GM18873 (cell line): ENCODE results near the gene GAS2.

Experiments
- ATAC-seq: cut with Tn5 transposase; IDR thresholded peaks from one replicate; pipeline ENCODE4 v1.9.1; 2021; ENCODE audit warnings: mild to moderate bottlenecking, moderate library complexity, moderate number of reproducible peaks; ENCODE audit not compliant: unreplicated experiment, low FRiP score

The GAS2 gene

GRCh38 chr11:22670830-22671229, 4.4 kb downstream of the GAS2 start:
- peak; percentile 41 for ATAC-seq

- no peak for ATAC-seq
Measured at GRCh38 chr11:22671751-22672150, 5.3 kb downstream of the GAS2 start.

DNA sequence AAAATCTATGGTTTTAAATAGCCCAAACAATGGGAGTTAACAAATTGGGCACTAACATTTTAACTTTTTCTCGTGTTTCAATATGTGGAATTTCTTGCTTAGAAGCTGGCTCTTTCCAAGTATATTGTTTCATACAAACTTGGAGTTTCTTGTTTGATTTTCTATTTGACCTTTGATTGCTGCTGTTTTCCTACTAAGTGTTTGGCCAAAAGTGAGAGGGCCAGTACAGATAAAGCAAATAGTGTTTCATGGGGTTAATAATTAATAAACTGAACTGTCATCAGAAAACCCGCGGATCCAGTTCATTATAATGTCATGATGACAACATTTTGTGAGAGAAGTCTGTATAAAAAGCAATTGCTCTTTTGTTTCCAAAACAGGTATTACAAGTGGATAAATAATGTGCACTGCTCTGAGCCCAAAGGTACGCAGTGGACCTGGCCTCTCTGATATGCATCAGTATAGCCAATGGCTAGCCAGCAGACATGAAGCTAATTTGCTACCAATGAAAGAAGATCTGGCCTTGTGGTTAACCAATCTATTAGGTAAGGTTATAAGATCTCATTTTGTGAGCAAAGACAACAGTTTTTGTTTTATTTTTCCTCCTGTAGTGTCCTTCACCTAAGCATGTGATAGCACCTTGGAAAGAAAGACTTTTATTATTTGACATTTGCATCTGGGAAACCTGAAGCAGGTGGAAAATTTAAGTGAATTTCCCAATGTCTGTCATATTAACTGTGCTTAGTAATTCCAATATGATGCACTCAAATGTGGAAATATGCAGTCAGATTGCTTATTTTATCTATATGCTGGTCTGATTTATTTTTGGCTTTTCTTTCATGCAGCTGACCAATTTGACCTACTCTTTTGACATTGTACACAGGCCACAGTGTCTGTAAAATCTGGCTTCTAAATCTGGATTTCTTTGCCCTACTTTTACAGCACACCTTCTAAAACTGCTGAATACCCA, 8.3 kb downstream of the GAS2 start:
- ATAC-seq, result no peak

DNA sequence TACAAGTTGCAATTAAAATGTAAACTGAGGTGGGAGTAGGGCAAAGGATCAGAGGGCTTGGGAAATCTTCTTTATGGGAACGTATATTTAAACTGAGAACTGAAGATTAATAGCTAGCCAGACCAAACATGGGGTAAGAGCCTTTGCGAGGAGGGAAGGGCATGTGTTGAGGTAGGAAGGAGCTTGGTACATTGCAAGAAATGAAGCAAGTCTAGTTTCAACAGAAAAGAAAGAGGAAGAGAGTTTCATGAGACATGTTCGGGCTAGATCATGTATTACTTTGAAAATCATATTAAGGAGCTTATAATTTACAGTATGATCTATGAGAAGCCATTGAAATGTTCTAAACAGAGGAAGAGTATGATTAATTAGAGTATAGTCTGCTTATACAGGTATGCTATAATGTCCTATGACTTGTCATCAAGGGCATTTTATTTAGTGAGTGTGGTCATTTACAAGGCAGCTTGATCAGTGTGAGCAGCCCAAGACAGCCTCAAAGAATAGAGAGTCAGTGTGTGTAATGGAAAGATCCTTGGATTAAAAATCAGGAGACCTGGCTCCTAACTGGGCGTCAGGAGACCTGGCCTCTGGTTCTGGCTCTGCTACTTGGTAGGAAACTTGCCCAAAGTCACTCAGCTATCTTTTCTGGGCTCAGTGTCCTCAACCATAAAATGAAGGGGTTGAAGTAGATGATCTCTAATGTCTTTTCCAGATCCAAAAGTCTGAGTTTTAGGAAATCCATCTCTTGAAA, 10.9 kb downstream of the GAS2 start:
- peak; percentile 37 for ATAC-seq

GRCh38 chr11:22680628-22681027, 14.2 kb downstream of the GAS2 start:
- no peak for ATAC-seq

DNA sequence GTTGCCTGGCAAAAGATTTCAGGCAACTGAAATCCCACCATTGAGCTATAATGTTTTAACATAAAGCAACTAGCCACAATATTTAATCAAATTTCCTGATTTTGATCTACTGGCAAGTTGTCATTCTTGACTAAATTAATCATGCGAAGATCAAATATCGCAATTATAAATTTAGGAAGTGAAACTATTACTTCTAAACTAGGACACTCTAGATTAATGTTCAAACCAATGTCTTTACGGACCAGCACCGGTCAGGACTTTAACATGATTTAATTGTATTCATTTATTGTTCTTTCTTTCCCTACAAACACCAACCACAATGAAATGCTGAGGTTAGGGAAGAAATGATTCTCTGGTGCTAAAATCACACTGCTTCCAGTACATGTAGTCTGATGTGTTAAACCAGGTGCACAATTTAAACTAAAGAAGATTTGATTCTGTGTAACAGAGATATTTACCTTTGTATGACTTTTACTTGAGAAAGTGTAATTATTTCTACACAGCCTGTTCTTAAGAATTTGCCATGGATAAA, 14.9 kb downstream of the GAS2 start:
- peak; percentile 70 for ATAC-seq

GRCh38 chr11:22684082-22684481, 17.7 kb downstream of the GAS2 start:
- no peak for ATAC-seq

GRCh38 chr11:22685111-22685510, 18.7 kb downstream of the GAS2 start:
- ATAC-seq, result no peak

- no peak for ATAC-seq
Measured at GRCh38 chr11:22688914-22689313, 22.5 kb downstream of the GAS2 start.

DNA sequence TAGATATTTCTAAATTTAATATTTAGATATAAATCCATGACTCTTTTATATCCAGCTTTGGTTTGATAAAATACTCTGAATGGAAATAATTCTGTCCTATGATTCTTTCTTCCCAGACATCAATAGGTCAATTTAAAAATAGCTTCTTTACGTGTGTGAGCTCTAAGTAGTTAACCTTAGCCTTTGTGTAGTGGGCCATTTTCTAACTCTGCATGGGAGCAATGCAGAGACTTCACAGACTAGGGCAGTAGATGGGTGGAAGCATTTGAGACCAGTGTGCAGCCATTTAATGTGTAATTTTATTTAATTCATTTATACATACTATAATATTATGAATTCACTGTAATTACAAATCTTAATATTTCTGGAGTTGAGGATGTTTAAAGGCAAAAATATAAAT, 23.8 kb downstream of the GAS2 start:
- ATAC-seq, result no peak

DNA sequence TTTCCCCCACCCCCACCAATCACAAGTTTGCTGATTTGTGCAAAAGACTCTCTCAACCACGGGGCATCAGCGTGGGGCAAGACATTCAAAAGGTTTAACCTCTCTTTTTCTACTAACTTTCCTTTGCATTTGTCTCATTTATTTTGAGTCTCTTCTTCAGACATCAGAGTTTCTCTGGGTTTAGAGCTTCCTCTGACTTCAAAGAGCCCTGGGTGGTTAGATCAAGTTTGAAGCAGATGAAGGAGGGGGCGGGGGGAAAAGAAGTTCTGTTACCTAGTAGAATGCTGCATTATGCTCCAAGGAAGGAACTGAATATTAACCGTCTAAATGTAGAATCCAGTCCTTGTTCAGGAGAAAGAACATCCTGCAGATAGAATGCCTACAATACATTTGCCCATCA, 24.5 kb downstream of the GAS2 start:
- ATAC-seq, result no peak

DNA sequence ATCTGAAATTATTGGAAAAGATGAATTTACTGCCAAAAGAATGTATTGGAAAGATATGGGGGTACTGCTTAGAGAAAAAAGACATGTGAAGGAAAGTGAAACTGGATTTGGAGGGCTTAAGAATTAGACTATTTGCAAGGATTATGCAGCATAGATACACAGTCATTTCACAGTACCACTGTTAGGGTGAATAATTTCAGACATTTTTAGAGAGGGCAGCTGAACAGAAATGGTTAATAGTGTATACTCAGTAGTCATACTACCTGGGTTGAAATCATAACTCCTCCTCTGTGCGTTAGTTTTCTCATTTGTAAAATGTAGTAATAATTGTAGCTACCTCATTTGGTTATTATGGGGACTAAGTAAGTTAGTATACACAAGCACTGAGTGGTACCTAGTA, 33.0 kb downstream of the GAS2 start:
- peak; percentile 62 for ATAC-seq

GRCh38 chr11:22702031-22702430, 35.6 kb downstream of the GAS2 start:
- ATAC-seq, result no peak

DNA sequence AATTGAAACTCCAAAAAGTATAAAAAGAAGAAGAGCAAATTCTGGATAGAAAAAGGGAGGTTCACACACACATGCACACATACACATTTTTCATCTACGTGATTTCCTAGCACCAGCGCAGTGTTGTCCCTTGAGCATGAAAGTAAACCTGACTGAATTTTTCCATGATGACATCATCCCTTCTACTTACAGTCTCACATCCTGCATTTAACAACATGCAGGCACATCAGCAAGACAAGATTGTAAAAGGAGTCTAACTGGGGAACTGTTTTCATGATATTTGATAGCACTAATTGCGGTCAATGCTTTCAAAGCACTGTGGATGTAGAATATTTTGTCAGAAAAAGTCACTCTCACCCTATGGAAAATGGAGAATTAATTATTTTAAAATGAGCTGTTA, 36.6 kb downstream of the GAS2 start:
- ATAC-seq, result peak; percentile 45

DNA sequence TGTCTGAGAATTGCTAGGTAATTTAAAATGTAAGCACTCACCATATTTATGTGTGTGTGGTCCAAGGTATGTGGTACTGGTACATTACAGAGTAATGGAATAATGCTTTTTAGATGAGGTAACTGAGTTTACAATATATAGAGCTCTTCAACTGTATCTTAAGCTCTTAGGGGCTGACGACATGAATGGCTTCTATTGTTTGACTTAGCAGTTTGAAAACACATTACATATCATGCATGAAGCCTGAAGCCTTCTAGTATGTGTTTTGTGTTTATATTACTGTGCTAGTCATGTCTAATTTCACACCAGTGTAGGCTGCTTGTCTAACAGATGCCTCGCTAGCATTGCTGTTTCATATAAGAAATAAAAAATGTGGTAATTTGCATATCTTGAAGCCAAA, 37.2 kb downstream of the GAS2 start:
- ATAC-seq, result no peak

GRCh38 chr11:22707119-22707899, 40.9 kb downstream of the GAS2 start:
- ATAC-seq, result no peak

DNA sequence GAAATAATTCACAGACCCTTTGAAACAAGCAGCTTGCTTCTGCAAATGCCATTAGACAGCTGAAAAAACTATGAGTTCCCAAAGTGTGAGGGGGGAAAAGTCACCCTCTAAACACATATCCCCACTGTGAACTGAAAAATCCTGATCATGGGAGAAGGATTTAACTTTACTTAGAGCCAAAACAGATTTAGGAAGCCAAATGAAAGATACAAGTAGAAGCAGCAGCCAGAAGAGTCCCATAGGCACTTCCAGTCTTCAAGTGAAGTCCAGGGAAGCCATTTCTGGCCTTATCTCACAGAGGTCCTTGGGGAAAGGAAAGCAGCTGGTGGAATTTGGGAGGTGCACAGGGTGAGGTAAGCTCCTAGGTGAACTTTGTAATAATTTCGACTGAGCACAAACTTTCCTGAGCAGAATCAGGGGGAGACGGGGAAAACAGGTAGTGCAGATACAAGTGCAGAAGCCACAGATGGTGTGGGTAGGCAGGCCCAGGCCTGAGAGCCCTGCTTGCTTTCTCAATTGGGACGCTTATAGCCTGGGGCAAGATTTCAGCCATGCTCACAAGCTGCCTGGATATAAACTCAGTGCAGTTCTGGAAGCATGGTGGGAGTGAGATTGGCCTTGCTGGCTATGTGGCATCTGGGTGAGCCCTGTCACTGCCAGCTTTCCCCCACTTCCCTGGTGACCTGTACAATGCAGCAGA, 44.8 kb downstream of the GAS2 start:
- no peak for ATAC-seq

DNA sequence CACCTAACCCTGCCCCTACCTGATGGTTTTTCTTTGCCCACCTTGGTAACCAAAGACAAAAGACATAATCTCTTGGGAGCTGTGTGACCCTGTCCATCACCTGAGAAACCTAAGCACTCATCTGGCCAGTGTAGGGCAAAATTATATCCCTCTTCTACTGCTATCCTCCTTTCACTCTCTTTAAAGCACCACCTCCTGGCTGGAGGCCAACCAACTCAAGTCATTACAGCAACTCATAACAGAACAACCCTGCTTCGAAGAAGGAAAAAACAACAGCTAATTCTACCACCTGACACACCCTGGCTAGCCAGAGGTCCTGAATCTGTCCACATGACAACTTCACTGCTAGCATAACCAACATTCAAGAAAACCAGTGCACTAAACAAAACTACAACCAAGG, 45.5 kb downstream of the GAS2 start:
- no peak for ATAC-seq

DNA sequence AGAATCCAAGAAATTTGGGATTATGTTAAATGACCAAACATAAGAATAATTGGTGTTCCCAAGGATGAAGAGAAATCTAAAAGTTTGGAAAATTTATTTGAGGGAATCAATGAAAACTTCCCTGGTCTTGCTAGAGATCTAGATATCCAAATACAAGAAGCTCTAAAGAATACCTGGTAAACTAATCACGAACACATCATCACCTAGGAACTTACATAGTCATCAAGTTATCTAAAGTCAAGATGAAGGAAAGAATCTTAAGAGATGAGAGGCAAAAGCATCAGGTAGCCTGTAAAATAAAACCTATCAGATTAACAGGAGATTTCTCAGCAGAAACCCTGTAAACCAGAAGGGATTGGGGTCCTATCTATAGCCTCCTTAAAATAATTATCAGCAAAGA, 46.9 kb downstream of the GAS2 start:
- no peak for ATAC-seq

DNA sequence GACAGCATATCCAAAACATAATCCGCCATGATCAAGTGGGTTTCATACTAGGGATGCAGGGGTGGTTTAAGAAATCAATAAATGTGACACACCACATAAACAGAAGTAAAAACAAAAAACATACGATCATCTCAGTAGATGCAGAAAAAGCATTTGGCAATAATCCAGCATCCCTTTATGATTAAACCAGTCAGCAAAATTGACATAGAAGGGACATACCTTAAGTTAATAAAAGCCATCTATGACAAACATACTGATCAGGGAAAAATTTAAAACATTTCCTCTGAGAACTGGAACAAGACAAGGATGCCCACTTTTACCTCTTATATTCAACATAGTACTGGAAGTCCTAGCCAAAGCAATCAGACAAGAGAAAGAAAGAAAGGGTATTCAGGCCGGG, 49.6 kb downstream of the GAS2 start:
- no peak for ATAC-seq
